ENCODE results near the gene POLR2F.
"Not testable (repeated sequence)": the region's sequence is repeated elsewhere in the genome, so short reads cannot be mapped to it uniquely, and the experiment has no call there.

POLR2F gene

GRCh38 chr22:37947142-37947795, 6.2 kb upstream of the POLR2F start:
- not testable (repeated sequence) for FAIRE-seq

GRCh38 chr22:37951305-37951704, 2.2 kb upstream of the POLR2F start:
- DNase-seq (ENCODE audit: insufficient read length, low spot score) (no peak), FAIRE-seq (no peak)

More at GRCh38 chr22:37947142-37947795, 6.2 kb upstream of the POLR2F start:
- not testable (repeated sequence) for DNase-seq (ENCODE audit: insufficient read length, low spot score)

- FAIRE-seq; DNase-seq (ENCODE audit: insufficient read length, low spot score): not testable (repeated sequence)
Measured at GRCh38 chr22:37952629-37953028, 870 bp upstream of the POLR2F start.

GRCh38 chr22:37953062-37953436, 450 bp upstream of the POLR2F start:
- FAIRE-seq, result no peak

GRCh38 chr22:37954686-37955085, 1.2 kb downstream of the POLR2F start:
- DNase-seq (ENCODE audit: insufficient read length, low spot score) (no peak), FAIRE-seq (no peak)

More at GRCh38 chr22:37953062-37953436, 450 bp upstream of the POLR2F start:
- DNase-seq (ENCODE audit: insufficient read length, low spot score), result no peak

GRCh38 chr22:37955825-37956397, 2.4 kb downstream of the POLR2F start:
- FAIRE-seq; DNase-seq (ENCODE audit: insufficient read length, low spot score): not testable (repeated sequence)

GRCh38 chr22:37957232-37957631, 3.7 kb downstream of the POLR2F start:
- no peak for DNase-seq (ENCODE audit: insufficient read length, low spot score)
- no peak for FAIRE-seq

- no peak for FAIRE-seq
Measured at GRCh38 chr22:37959231-37959825, 5.8 kb downstream of the POLR2F start.

GRCh38 chr22:37961062-37961461, 7.6 kb downstream of the POLR2F start:
- FAIRE-seq (no peak), DNase-seq (ENCODE audit: insufficient read length, low spot score) (no peak)

More at GRCh38 chr22:37959231-37959825, 5.8 kb downstream of the POLR2F start:
- no peak for DNase-seq (ENCODE audit: insufficient read length, low spot score)

GRCh38 chr22:37965940-37966664, 12.6 kb downstream of the POLR2F start:
- DNase-seq (ENCODE audit: insufficient read length, low spot score), result no peak
- no peak for FAIRE-seq

- no peak for FAIRE-seq
- DNase-seq (ENCODE audit: insufficient read length, low spot score), result no peak
Measured at GRCh38 chr22:37967147-37967546, 13.6 kb downstream of the POLR2F start.

- FAIRE-seq (no peak), DNase-seq (ENCODE audit: insufficient read length, low spot score) (no peak)
Measured at GRCh38 chr22:37967637-37968451, 14.3 kb downstream of the POLR2F start.

- DNase-seq (ENCODE audit: insufficient read length, low spot score), result no peak
- FAIRE-seq, result no peak
Measured at GRCh38 chr22:37968452-37969251, 15.2 kb downstream of the POLR2F start.

GRCh38 chr22:37970864-37971263, 17.4 kb downstream of the POLR2F start:
- FAIRE-seq, result no peak
- DNase-seq (ENCODE audit: insufficient read length, low spot score), result no peak

GRCh38 chr22:37971475-37972434, 18.3 kb downstream of the POLR2F start:
- no peak for FAIRE-seq
- no peak for DNase-seq (ENCODE audit: insufficient read length, low spot score)

GRCh38 chr22:37972527-37972926, 19.0 kb downstream of the POLR2F start:
- DNase-seq (ENCODE audit: insufficient read length, low spot score), result no peak
- FAIRE-seq, result no peak

- DNase-seq (ENCODE audit: insufficient read length, low spot score) (no peak), FAIRE-seq (no peak)
Measured at GRCh38 chr22:37973271-37974170, 20.0 kb downstream of the POLR2F start.

- FAIRE-seq (no peak), DNase-seq (ENCODE audit: insufficient read length, low spot score) (no peak)
Measured at GRCh38 chr22:37975153-37975552, 21.7 kb downstream of the POLR2F start.
